AML-193 (cell line): ENCODE results near the gene WDR4.
"Not testable (repeated sequence)": the region's sequence is repeated elsewhere in the genome, so short reads cannot be mapped to it uniquely, and the experiment has no call there.

Experiments
- DNase-seq, 2 experiments: peaks; one replicate each; lab custom pipeline; 2025; lab: John Stamatoyannopoulos, UW

Gene WDR4

GRCh38 chr21:42875811-42876210 is 3.5 kb downstream of the WDR4 start:
- DNase-seq = not testable (repeated sequence)

- no peak for DNase-seq
Measured at GRCh38 chr21:42873096-42873495, 6.2 kb downstream of the WDR4 start.

- DNase-seq = no peak
Measured at GRCh38 chr21:42868196-42868595, 11.1 kb downstream of the WDR4 start.

GRCh38 chr21:42865776-42866160 is 13.6 kb downstream of the WDR4 start:
- DNase-seq = no peak

GRCh38 chr21:42864815-42865775 is 14.2 kb downstream of the WDR4 start:
- DNase-seq = no peak

GRCh38 chr21:42864286-42864685 is 15.1 kb downstream of the WDR4 start:
- no peak for DNase-seq

- no peak for DNase-seq
Measured at GRCh38 chr21:42863504-42863870, 15.9 kb downstream of the WDR4 start.

GRCh38 chr21:42862774-42863503 is 16.4 kb downstream of the WDR4 start:
- DNase-seq = no peak

GRCh38 chr21:42861848-42862400 is 17.4 kb downstream of the WDR4 start:
- DNase-seq = no peak

- DNase-seq = no peak
Measured at GRCh38 chr21:42861311-42861847, 18.0 kb downstream of the WDR4 start.

GRCh38 chr21:42860345-42860744 is 19.0 kb downstream of the WDR4 start:
- DNase-seq = no peak

GRCh38 chr21:42859891-42860230 is 19.5 kb downstream of the WDR4 start:
- no peak for DNase-seq

- no peak for DNase-seq
Measured at GRCh38 chr21:42858957-42859890, 20.1 kb downstream of the WDR4 start.

GRCh38 chr21:42858185-42858847 is 21.0 kb downstream of the WDR4 start:
- DNase-seq = no peak

GRCh38 chr21:42857216-42857615 is 22.1 kb downstream of the WDR4 start:
- DNase-seq = no peak

GRCh38 chr21:42855937-42856335 is 23.4 kb downstream of the WDR4 start:
- no peak for DNase-seq

- DNase-seq = no peak
Measured at GRCh38 chr21:42855171-42855936, 24.0 kb downstream of the WDR4 start.

- no peak for DNase-seq
Measured at GRCh38 chr21:42854246-42855010, 24.9 kb downstream of the WDR4 start.

- no peak for DNase-seq
Measured at GRCh38 chr21:42853621-42854020, 25.7 kb downstream of the WDR4 start.
